ENCODE data around the gene NANS.
A peak's percentile ranks its signal among the peaks of the same experiment; 100 is the strongest.
"Not testable (repeated sequence)": the region's sequence is repeated elsewhere in the genome, so short reads cannot be mapped to it uniquely, and the experiment has no call there.

Gene NANS

DNA sequence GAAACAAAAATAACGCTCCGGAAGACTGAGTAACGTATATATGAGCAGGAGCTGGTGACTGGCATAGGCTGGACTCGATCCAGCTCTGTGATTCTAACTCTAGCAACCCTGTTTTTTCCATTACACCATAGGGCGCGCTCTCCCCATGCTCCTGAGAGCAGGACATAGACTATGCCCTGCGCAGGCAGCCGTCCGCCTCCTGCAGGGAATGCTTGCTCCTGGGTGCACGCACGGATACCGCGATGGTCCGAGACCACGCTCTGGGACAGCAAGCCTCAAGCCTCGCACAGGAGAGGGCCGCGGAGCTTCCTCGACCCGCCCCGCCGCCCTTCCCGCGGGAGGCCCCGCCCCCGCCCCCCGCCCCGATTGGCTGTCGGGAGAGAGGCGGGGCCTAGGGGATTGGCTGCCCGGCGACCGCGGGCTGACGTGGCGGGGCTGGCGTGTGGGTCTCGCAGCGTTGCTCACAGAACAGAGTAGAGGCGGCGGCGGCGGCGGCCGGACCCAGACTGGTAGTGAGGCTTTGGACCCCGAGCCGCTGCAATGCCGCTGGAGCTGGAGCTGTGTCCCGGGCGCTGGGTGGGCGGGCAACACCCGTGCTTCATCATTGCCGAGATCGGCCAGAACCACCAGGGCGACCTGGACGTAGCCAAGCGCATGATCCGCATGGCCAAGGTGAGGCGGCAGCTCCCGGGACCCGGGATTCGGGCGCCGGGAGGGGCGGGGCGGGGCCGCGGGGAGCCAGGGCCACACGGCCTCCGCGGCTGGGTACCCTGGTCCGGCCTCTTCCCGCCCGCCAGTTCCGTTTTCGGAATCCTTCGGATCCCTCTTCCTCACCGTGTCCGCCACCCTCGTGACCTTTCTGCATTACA, at the start of gene NANS:
NANS (plus strand) TSS at position 464 of the 869 bp plus-strand sequence; CDS start at position 541, 77 bp downstream.
- DNase-seq: peak; percentile 87 to 91

DNA sequence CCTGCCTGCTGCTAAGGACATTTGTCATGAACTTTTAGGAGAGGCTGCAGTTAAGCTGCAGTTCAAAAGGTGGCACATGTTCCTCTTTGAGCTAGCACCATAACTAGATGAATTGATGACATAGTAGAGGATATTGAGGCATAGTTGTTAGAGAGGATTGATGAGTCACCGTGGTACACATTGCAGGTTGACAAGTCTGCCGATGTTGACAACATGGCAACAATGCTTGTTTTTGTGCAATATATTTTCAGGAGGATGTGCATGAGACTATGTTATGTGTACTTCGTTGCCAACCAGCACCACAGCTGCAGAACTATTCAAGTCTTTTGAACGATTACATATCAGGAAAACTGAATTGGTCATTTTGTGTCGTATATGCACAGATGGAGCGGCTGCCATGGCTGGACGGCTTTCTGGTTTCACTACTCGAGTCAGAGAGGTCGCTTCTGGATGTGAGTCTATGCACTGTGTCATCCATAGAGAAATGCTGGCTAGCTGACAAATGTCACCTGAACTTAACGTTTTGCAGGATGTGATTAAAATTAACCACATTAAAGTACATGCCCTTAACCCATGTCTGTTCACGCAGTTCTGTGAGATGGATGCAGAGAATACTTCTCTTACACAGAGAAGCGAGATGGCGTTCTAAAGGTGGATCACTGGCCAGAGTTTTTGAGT, 49.1 kb upstream of the NANS start:
- no peak for DNase-seq

GRCh38 chr9:98008764-98009163, 47.8 kb upstream of the NANS start:
- DNase-seq: no peak

- no peak for DNase-seq
Observed at GRCh38 chr9:98009437-98009836, 47.1 kb upstream of the NANS start.

- no peak for DNase-seq
Observed at GRCh38 chr9:98009936-98010335, 46.6 kb upstream of the NANS start.

DNA sequence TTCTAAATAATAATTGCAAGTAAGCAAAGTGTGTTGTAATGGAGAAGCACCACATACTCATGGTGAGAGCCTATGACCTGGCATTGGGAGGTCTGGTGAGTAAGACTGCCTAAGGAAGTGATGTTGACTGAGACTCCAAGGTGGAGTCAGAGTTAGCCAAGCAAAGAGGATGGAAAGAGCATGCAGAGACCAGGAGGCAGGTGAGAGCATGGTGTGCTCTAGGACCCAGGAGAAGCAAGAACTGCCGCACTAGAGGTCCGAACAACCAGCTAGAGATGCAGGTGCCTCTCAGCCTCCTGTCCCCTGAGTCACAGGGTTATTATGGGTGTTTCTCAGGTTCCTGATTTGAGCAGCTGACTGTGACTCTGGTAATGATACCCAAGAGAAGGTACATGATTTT, 46.1 kb upstream of the NANS start:
- no peak for DNase-seq

DNA sequence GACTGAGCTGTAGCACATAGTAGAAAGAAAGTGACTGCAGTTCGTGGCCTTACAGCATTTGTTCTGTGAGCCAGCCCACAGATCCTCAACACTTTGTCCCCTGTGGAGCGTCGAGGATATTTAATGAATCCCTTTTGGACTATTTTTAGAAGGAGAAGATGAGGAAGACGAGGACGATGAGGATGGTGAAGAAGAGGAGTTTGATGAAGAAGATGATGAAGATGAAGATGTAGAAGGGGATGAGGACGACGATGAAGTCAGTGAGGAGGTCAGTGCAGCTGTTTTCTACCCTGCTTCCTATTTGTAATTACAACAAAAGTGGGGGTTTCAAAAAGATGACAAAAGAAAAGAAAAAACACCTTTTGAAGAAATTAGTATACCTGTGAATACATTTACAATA, 45.4 kb upstream of the NANS start:
- no peak for DNase-seq

GRCh38 chr9:98016137-98016680, 40.3 kb upstream of the NANS start:
- no peak for DNase-seq

DNA sequence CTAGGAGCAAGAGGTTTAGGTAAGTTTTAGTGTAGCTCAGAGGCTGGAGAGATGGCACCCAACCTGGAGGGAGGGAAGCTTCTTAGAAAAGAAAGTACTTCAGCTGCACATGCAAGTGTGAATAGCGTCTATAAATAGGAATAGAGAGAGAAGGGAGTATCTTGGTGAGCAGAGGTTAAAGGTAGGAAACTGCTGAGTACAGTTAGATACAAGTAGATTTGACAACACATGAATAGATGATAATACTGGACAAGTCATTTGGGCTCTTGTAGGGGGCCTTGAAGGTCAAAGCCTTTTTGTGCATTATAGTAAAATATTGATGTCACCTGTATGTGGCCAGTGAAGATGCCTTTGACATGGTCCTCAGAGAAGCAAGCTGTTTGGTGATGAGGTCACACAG, 39.2 kb upstream of the NANS start:
- DNase-seq: no peak

DNA sequence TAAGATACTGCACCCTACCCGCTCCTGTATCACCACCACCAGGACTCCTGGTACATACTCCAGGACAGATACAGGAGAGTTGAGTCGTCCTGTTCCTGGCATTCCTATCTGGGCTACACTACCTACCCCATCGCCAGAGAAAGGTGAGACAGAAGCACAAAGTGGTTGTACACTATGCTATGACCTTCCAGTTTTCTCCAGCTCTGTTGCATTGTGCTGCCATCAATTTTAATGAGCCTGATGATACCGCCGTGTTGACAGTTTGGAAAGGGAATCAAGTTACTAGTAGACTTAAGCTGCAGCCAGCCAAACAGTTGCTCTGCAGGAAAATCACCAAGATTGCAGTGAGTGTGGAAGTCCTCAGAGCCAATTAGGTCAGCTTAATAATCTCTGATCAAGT, 38.2 kb upstream of the NANS start:
- no peak for DNase-seq

- no peak for DNase-seq
Observed at GRCh38 chr9:98019098-98019497, 37.4 kb upstream of the NANS start.

DNA sequence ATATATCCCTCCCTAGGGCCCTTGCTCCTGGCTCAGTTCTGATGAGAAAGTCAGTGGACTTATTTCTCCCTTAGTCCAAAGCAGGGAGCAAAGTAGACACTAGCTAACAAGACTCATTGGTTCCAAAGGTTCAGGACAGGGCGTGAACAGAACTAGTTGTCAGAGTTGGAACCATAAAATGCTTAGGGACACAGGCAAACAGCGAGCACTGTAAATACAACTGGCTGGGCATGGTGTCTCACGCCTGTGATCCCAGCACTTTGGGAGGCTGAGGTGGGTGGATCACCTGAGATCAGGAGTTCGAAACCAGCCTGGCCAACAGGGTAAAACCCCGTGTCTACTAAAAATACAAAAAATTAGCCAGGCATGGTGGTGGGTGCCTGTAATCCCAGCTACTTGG, 36.7 kb upstream of the NANS start:
- DNase-seq: not testable (repeated sequence)

DNA sequence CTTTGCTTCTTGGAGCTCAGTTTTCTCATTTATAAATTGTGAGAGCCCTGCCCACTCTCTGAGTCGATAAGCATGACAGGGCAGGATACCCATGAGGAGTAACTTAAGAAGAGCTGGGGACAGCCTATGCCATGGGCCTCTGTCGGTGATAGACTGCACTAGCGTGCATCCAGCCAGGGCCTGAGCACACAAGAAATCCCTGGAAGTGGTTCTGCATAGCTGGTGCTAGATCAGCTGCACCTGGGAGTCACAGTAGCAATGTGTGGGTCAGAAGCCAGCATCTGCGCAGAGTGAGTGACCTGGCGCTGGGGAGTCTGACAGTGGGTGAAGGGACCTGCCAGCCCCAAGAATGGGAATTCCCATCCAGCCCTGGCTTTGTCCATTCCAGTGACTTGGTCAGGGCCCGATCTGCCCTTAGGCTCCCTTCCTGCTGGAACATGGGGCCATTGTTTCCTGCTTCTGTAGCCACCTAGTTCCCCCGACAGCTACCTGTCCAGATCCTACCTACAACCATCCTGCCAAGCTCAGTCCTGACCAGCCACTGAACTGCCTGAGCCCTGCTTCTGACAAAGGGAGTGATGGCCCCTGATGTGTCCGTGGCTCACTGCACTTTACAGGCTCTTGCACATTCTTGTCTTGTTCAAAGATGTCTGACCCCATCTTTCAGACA, 35.9 kb upstream of the NANS start:
- no peak for DNase-seq

DNA sequence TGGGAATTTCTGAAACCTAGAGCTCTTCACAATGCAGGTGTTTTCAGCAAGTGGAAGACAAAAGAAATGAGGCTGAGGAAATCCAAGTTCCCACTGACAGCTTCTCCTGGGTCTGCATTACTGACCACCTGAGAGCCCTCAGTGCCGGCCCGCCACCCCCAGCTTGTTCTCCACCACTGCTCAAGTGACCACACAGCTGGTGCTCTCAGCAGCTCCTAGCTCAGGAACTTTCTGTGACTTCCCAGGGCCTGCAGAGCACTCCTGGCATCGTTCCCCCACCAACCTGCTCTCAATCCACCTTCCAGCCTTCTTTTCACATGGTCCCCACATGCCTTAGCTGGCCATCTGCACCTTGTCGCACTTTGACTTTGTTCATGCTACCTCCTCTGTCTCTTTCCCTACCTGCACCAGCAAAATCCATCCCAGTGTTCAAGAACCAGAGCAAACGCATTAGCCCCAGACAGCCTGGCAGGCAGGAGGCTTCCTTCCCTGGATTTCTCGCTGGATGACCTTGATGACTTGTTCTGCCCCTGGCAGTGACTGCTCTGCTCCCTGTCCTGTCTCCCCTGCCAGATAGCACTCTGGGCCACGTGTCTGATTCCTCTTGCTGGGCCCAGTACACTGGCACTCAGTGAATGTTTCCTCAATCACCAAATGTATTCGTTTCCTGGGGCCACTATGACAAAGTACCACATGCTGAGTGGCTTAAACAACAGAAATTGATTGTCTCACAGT, 35.1 kb upstream of the NANS start:
- no peak for DNase-seq

DNA sequence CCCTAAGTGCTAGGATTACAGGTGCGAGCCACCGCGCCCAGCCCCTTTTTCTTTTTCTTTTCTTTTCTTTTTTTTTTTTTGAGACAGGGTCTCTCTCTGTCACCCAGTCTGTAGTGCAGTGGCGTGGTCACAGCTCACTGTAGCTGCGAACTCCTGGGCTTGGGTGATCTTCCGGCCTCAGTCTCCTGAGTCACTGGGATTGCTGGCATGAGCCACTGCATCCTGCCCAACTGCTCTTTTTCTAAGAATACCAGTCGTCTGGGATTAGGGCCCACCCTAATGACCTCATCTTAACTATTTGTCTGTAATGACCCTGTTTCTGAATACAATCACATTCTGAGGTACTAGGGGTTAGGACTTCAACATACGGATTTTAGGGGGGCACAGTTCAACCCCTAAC, 34.1 kb upstream of the NANS start:
- DNase-seq: no peak

DNA sequence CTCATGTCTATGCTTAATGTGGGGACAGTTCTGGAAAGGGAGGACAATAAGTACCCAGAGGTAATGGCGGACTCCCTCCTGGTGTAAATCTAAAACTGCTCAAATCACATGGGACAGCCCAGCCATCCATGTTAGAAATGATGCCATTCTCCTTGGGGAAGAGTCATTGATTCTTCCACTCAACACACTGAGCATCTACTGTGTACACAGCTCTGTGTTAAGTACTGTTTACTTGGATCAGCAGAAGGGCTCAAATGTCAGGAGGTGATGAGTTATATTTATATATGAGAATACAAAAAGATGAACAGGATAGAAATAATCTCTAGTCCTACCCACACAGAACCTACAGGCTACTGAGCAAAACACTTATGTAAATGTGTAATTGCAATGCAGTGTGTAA, 31.8 kb upstream of the NANS start:
- no peak for DNase-seq

- DNase-seq: no peak
Observed at GRCh38 chr9:98031169-98031568, 25.4 kb upstream of the NANS start.

DNA sequence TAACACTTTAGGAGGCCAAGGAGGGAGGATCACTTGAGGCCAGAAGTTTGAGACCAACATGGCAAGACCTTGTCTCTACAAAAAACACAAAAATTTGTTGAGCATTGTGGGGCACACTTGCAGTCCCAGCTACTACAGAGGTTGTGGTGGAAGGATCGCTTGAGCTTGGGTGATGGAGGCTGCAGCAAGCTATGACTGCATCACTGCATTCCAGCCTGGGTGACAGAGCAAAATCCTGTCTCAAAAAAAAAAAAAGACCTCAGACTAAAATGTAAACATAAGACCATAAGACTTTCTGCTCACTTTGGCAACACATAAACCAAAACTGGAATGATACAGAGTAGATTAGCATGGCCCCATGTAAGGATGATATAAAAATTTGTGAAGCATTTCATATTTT, 24.6 kb upstream of the NANS start:
- no peak for DNase-seq

DNA sequence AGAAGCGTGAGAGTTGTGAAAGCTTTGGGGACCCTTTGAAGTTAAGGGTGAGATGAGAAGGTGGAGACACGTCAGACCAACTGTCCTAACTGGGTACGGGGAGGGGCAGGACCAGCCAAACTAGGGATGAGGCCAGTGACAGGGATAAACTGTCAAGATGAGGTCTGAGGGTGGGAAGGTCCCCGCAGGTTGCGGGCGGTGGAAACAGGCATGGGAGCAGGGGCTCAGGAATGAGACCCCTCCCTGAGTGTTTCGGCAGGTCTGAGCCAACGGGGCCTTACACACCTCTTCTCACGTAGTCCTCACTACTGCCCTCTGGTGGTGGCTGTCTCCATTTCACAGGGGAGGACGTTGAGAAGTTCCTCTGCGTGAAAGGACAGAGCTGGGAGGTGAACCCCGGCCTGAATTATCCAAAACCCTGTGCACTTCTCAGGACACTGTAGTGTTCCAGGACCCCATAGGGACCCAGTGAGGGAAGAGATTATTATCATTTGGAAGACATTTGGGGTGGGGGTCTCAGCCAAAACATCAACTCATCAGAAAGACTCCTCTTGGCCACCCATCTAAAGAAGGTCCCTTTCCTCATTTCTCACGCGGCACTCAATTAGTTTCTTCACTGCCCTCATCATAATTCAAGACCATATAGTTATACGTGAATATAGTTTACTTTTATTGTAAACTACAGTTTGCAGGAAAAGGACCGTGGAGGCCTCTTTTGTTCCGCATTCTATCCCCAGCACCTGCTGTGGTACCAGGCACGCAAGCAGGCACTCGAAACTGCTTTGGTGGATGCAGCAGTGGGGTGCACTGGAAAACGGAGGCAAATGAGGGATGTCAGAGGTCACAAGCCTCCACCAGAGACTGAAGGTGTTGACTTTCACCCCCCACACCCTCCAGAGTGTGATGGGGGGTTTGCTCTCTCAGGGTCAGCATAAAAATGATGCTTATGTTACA, 21.7 kb upstream of the NANS start:
- DNase-seq: peak; percentile 40 to 67

DNA sequence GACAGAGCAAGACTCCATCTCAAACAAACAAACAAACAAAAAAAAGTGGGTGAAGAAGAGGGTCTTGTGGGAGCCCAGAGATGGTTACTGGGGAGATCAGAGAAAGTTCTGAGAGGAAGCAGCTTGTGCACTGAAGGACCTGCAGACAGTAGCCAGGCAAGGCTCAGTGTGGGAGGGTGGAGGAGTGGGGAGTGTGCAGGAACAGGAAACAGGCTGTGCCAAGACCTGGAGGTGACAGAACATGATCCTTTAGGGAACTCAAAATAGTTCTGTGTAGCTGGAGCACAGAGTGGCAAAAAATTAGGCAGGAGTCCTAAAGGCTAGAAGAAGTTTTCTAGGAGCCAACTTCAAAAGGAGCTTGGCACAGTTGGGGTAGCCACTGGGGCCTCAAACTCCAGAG, 19.2 kb upstream of the NANS start:
- DNase-seq: no peak

GRCh38 chr9:98038958-98039357, 17.6 kb upstream of the NANS start:
- no peak for DNase-seq

DNA sequence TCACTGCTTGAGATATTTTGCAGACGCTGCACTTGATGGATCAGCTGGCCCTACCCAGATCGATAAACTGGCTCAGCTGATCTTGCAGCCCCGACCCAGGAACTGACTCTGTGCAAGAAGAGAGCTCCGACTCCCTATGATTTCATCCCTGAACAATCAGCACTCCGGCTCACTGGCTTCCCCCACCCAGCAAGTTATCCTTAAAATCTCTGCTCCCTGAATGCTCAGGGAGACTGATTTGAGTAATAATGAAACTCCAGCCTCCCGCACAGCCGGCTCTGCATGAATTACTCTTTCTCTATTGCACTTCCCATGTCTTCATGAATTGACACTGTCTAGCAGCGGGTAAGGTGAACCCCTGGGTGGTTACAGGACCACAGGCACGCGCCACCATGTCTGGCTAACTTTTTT, 16.9 kb upstream of the NANS start:
- no peak for DNase-seq

All from hippocampal formation (tissue), 2 donors.